Transverse colon (tissue), 4 donors: ENCODE data around the gene ST3GAL6. TPM values are rescaled to one million over a fixed set of nuclear protein-coding genes. Genes with fewer than 3 reads are reported as not detected.

Experiments used
- DNase-seq: peaks from one replicate; pipeline ENCODE4 v3.0.0-alpha.2; 2019
- H3K27ac ChIP-seq, 4 donors: fragments of 200-600 bp; sonication (generic); 2 replicates each; pipeline ENCODE4 v1.5.1; 2016 to 2018; ENCODE audit warnings: inconsistent platforms in 4 of 4
- H3K27me3 ChIP-seq: fragments of 200-600 bp; sonication (generic); 2 replicates; pipeline ENCODE4 v1.5.1; 2017; ENCODE audit warnings: inconsistent platforms
- H3K36me3 ChIP-seq, 4 donors: fragments of 200-600 bp; sonication (generic); 2 replicates each; pipeline ENCODE4 v1.5.1; 2017 to 2019; ENCODE audit warnings: inconsistent platforms in 4 of 4
- H3K4me1 ChIP-seq, 4 donors: fragments of 200-600 bp; sonication (generic); 2 replicates each; pipeline ENCODE4 v1.5.1; 2017 to 2020; ENCODE audit warnings: inconsistent platforms in 4 of 4
- H3K4me3 ChIP-seq, 4 donors: fragments of 200-600 bp; sonication (generic); 1 replicate in 1 of 4; 2 replicates in 3 of 4; pipeline versions ENCODE4 v1.5.1 to v1.6.1; 2017 to 2019; ENCODE audit warnings: inconsistent platforms in 4 of 4
- H3K9me3 ChIP-seq, 2 donors: fragments of 200-600 bp; sonication (generic); 2 replicates each; pipeline ENCODE4 v1.5.1; 2017 to 2019; ENCODE audit warnings: inconsistent platforms in 2 of 2
- EP300 ChIP-seq: sonication (generic); formaldehyde crosslinking; IDR thresholded peaks from one replicate; pipeline ENCODE4 v1.6.1; 2017; ENCODE audit warnings: antibody characterized with exemption, low read depth
- POLR2A ChIP-seq: fragments of 450-650 bp; IDR thresholded peaks from one replicate; pipeline ENCODE4 v1.6.1; 2016; ENCODE audit warnings: antibody characterized with exemption, mild to moderate bottlenecking, moderate library complexity
- POLR2AphosphoS5 ChIP-seq, 3 donors: sonication (generic); formaldehyde crosslinking; IDR thresholded peaks; one replicate each; pipeline ENCODE4 v1.6.1; 2016; ENCODE audit warnings: antibody characterized with exemption in 3 of 3
- WGBS, 2 donors: methylation state at CpG; one replicate each; pipeline ENCODE4 v1.1.5; 2018; ENCODE audit warnings: low coverage in 1 of 2; 5-methylcytosine and 5-hydroxymethylcytosine counted together
- in situ Hi-C, 4 donors: fragments of 200-750 bp; cut with MboI; loops; one replicate each; pipeline versions ENCODE4 v1.15.0 to v1.15.1; 2017; ENCODE audit warnings: low sequenced_read_pairs in 3 of 4, low pct_ligation_motif_present in 1 of 4, low pct_unique_long_range_greater_than_20kb in 1 of 4
- intact Hi-C: fragments of 100-400 bp; cut with DNase I; formaldehyde crosslinking; loops from one replicate; pipeline ENCODE4 v1.15.1; 2023; ENCODE audit warnings: low total_unique reads
- total RNA-seq, 4 donors: library from RNA; depleted of rRNA; stranded (reverse); fragments of >200 nt; gene quantifications; one replicate each; pipeline ENCODE4 v1.1.0, GENCODE V29; 2016
- TF ChIP-seq, protein P1 (sequence below), 5 experiments: fragments of 200-600 bp in 3 of 5; fragments of 450-650 bp in 2 of 5; sonication (generic) in 3 of 5; IDR thresholded peaks; 1 replicate in 2 of 5; 2 replicates in 3 of 5; pipeline ENCODE4 v1.5.1; 2016 to 2017; ENCODE audit warnings: antibody characterized with exemption in 5 of 5, inconsistent platforms in 3 of 5, mild to moderate bottlenecking in 2 of 5, moderate library complexity in 1 of 5

The ST3GAL6 gene
- total RNA-seq, 4 donors from 2014 or later, result 2.2 to 9.7 (median 2.6) TPM

DNA sequence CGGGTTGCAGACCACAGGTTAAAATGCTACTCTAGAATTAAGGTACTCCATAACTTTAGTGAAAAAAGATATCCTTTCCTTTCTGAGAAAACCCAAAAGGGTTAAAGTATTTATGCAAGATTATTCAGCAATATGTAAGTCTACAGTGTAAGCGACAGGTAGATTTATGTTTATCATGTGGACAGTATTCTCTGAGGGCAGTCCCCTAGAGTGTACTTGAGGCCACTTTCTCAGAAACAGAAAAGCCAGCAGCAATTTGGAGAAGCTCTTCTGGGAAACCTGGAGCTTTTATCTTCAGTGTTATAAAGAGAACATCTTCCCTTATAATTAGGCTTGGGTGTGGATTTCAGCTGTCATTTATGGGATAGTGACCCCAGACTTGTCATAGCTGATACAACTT, 8.9 kb downstream of the ST3GAL6 start:
- in situ Hi-C loops, result no loop called here

DNA sequence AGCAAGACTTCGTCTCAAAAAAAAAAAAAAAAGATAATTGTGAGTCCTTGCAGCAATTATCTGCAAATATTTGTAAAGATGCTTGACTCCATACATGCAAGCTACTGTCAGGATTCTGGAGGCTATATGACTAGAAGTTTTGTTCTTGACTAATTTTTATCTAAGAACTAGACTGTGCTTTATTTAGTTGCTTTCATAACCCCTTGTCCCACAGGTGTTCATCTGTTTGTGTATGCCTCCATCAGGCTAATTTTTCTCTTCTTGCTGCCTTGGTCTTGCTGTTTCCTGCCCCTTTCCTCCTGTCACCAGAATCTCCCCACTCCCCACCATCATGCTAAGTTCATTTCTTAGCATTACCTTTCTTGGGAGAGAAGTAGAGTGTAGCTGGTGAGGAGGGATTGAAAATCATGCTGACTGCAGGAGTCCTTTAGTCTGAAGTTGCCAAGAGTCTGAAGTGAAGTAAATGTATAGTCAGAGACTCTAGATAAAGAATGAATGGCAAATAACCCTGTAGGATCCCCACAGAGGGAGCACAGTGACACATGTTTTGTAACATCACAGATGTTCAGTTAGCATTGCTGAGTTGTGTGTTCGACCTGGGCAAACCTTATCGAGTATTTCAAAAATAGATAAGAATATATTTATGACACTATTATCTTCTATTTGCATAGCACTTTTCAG, 12.5 kb downstream of the ST3GAL6 start:
- no peak for TF ChIP-seq POLR2A
- TF ChIP-seq, protein P1, sequence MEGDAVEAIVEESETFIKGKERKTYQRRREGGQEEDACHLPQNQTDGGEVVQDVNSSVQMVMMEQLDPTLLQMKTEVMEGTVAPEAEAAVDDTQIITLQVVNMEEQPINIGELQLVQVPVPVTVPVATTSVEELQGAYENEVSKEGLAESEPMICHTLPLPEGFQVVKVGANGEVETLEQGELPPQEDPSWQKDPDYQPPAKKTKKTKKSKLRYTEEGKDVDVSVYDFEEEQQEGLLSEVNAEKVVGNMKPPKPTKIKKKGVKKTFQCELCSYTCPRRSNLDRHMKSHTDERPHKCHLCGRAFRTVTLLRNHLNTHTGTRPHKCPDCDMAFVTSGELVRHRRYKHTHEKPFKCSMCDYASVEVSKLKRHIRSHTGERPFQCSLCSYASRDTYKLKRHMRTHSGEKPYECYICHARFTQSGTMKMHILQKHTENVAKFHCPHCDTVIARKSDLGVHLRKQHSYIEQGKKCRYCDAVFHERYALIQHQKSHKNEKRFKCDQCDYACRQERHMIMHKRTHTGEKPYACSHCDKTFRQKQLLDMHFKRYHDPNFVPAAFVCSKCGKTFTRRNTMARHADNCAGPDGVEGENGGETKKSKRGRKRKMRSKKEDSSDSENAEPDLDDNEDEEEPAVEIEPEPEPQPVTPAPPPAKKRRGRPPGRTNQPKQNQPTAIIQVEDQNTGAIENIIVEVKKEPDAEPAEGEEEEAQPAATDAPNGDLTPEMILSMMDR (IDR thresholded peaks at IDR 0.05), result no peak
- Histone ChIP-seq H3K4me1 (peaks cover 0 to 7% (median 3%) of the 10 kb centered on the region in 4 donors), H3K9me3 (no peaks in the 10 kb centered on the region), H3K27me3 (no peaks in the 10 kb centered on the region), H3K4me3 (no peak overlapping the region), H3K27ac (no peak overlapping the region), H3K36me3 (no peaks in the 10 kb centered on the region)
- intact Hi-C loops (no loop called here), in situ Hi-C loops (no loop called here)
- no peak for DNase-seq
- WGBS, 2 donors, result 72 to 83% methylated on average over 3 of the region's 3 CpGs

More for the DNA sequence above, 8.9 kb downstream of the ST3GAL6 start:
- TF ChIP-seq EP300 (no peak), POLR2A (no peak), POLR2AphosphoS5 (IDR thresholded peaks at IDR 0.05) (no peak)
- TF ChIP-seq, protein P1 (IDR thresholded peaks at IDR 0.05), result no peak
- DNase-seq, result no peak
- H3K36me3 ChIP-seq, result no peaks in the 10 kb centered on the region
- H3K27ac ChIP-seq, result no peak overlapping the region
- no peaks in the 10 kb centered on the region for H3K27me3 ChIP-seq
- WGBS, 2 donors, result 83 to 96% methylated on average over 2 of the region's 2 CpGs
- intact Hi-C loops, result no loop called here
- no peaks in the 10 kb centered on the region for H3K4me1 ChIP-seq
- no peak overlapping the region for H3K4me3 ChIP-seq
- H3K9me3 ChIP-seq, result no peaks in the 10 kb centered on the region

DNA sequence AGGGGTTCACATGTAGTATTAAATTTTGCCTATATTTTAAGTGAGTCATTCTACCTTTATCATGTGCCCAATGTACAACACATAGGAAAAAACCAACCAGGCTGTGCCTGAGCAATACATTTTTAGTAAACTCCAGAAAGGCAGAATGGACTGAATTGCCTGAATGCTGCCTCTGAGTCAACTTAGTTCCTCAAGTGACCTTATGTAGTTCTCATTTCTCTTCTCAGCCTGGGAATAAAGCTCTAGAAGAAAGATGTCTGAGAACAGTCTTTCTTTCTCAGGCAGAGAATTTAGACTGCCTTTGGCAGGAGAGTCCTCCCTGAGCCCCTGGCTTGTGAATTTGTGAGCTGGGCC, 13.0 kb downstream of the ST3GAL6 start:
- DNase-seq, result no peak
- Histone ChIP-seq H3K4me1 (peaks cover 0 to 7% (median 3%) of the 10 kb centered on the region in 4 donors), H3K9me3 (no peaks in the 10 kb centered on the region), H3K4me3 (no peak overlapping the region), H3K27me3 (no peaks in the 10 kb centered on the region), H3K27ac (no peak overlapping the region), H3K36me3 (no peaks in the 10 kb centered on the region)
- TF ChIP-seq POLR2AphosphoS5 (IDR thresholded peaks at IDR 0.05) (no peak), EP300 (no peak), POLR2A (no peak)
- TF ChIP-seq, protein P1 (IDR thresholded peaks at IDR 0.05), result no peak
- intact Hi-C loops (no loop called here), in situ Hi-C loops (no loop called here)

DNA sequence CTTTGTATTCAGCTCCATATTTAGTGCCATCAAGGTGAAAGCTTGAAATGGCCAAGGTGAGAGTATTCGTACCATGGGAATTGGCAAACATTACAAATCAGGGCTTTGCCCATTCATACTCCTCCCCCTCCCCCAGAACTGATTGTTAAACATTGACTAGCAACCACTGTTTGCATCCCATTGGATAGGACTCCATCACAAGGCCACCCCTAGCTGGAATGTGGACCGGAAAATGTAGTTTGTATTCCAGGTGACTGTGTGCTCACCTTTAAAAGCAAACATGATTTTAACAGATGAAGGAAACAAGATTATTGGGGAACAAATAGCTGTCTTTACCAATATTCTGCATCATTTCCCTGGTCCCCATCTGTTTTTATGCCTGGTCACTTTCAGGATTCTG, 14.1 kb downstream of the ST3GAL6 start:
- Histone ChIP-seq H3K9me3 (no peaks in the 10 kb centered on the region), H3K27ac (no peak overlapping the region), H3K27me3 (no peaks in the 10 kb centered on the region), H3K4me1 (peaks cover 0 to 7% (median 3%) of the 10 kb centered on the region in 4 donors), H3K4me3 (no peak overlapping the region), H3K36me3 (no peaks in the 10 kb centered on the region)
- intact Hi-C loops, result no loop called here
- TF ChIP-seq POLR2AphosphoS5 (IDR thresholded peaks at IDR 0.05) (no peak), POLR2A (no peak), EP300 (no peak)
- TF ChIP-seq, protein P1 (IDR thresholded peaks at IDR 0.05), result no peak
- in situ Hi-C loops, result no loop called here
- 66 to 83% methylated on average over 1 to 2 of the region's 2 CpGs for WGBS, 2 donors
- no peak for DNase-seq
